ENCODE data around the gene TBC1D9. TPM values are rescaled to one million over a fixed set of nuclear protein-coding genes. Genes with fewer than 3 reads are reported as not detected.

The TBC1D9 gene
- total and polyA plus RNA-seq, 7 donors = 5.4 to 10.2 (median 8.2) TPM

DNA sequence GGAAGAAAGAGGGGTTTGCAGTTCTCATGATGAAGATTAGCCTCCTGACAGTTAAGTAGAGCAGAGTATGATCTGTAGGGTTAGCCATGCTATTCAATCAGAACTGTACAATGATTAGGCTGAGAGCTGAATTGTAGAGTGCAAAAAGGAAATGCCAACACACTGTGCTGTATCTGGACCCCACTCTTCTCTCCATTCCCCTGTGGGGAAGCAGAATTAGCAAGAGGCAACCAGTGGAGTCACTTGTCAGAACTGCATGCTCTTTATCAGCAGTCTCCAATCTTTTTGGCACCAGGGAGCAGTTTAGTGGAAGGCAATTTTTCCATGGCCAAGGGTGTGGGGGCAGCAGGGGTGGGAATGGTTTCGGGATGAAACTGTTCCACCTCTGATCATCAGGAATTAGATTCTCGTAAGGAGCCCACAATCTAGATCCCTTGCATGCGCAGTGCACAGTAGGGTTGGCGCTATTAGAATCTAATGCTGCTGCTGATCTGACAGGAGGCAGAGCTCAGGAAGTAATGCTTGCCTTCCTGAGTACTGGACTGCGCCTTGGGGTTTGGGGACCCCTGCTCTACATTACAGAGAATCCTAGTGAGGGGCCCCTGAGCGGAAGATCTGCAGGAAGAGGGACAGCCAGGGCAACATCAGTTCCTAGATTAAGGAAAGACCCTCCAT, 19.4 kb downstream of the TBC1D9 start:
- 88 to 96% methylated on average over 6 of the region's 6 CpGs for WGBS, 2 donors
- intact Hi-C loops (cut with DNase I) = no loop called here
- TF ChIP-seq POLR2A (IDR thresholded peaks at IDR 0.05) = no peak
- TF ChIP-seq CTCF (IDR thresholded peaks at IDR 0.05) = no peak
- no peak for TF ChIP-seq EP300 (IDR thresholded peaks at IDR 0.05)
- no peak for TF ChIP-seq POLR2AphosphoS5 (IDR thresholded peaks at IDR 0.05)

DNA sequence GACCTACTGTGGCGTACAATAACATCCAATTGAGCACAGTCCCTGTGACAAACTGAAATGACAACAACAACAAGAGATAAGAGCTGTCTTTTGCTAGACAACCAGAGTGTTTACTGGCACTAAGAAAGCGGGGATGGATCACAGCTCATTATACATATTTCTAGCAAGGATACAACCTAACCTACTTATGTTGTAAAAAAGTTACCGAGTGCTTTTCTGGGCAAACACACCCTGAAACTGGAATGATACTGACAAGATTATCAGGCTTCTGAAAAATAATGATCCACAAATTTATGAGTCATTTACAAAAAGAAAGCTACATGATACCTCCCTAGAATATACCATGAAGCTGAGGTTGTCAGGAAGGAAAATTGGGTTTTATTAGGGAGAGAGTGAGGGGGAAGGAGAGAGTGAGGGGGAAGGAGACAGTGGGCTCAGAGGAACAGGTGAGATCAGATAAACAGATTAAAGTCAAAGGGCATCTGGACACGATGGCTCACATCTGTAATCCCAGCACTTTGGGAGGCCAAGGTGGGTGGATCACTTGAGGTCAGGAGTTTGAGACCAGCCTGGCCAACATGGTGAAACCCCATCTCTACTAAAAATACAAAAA, 20.3 kb downstream of the TBC1D9 start:
- no peaks in the 10 kb centered on the region for H3K36me3 ChIP-seq

More for the DNA sequence above, 19.4 kb downstream of the TBC1D9 start:
- Histone ChIP-seq H3K4me1 (no peaks in the 10 kb centered on the region), H3K4me3 (no peak overlapping the region), H3K9me3 (no peaks in the 10 kb centered on the region), H3K27ac (no peak overlapping the region), H3K27me3 (no peaks in the 10 kb centered on the region), H3K36me3 (no peaks in the 10 kb centered on the region)
- no peak for DNase-seq

GRCh38 chr4:140735317-140735716, 20.9 kb downstream of the TBC1D9 start:
- no peaks in the 10 kb centered on the region for H3K4me1 ChIP-seq
- 91 to 98% methylated on average over 2 of the region's 2 CpGs for WGBS, 2 donors
- H3K36me3 ChIP-seq = no peaks in the 10 kb centered on the region
- DNase-seq = no peak
- TF ChIP-seq POLR2AphosphoS5 (IDR thresholded peaks at IDR 0.05) (no peak), CTCF (IDR thresholded peaks at IDR 0.05) (no peak), POLR2A (IDR thresholded peaks at IDR 0.05) (no peak), EP300 (IDR thresholded peaks at IDR 0.05) (no peak)
- H3K4me3 ChIP-seq = no peak overlapping the region
- H3K27me3 ChIP-seq = no peaks in the 10 kb centered on the region
- intact Hi-C loops (cut with DNase I) = no loop called here
- no peak overlapping the region for H3K27ac ChIP-seq
- no peaks in the 10 kb centered on the region for H3K9me3 ChIP-seq

More for the DNA sequence above, 20.3 kb downstream of the TBC1D9 start:
- WGBS, 2 donors = 80 to 88% methylated on average over 4 of the region's 4 CpGs
- no peaks in the 10 kb centered on the region for H3K9me3 ChIP-seq
- no peak for DNase-seq
- no peak overlapping the region for H3K27ac ChIP-seq
- intact Hi-C loops (cut with DNase I) = no loop called here
- no peak overlapping the region for H3K4me3 ChIP-seq
- TF ChIP-seq EP300 (IDR thresholded peaks at IDR 0.05) (no peak), POLR2AphosphoS5 (IDR thresholded peaks at IDR 0.05) (no peak), POLR2A (IDR thresholded peaks at IDR 0.05) (no peak), CTCF (IDR thresholded peaks at IDR 0.05) (no peak)
- H3K27me3 ChIP-seq = no peaks in the 10 kb centered on the region
- no peaks in the 10 kb centered on the region for H3K4me1 ChIP-seq

DNA sequence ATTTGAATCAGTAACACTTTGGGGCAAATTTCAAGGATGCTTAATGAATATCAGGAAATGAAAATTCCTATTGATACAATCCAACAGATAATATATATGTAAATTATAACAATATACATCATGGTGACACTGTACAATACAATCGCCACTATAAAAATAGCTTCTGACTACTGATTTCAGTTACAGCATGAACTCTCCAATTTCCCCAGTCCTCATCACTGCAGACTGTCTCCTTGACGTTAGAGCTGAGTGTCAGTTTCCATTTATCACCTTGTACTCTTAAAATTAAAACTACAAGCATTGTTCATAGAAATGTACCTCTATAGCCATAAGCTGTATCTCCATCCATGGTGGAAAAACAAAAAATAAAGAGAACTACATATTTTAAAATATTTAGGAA, 23.4 kb downstream of the TBC1D9 start:
- Histone ChIP-seq H3K36me3 (no peaks in the 10 kb centered on the region), H3K27me3 (no peaks in the 10 kb centered on the region), H3K4me3 (no peak overlapping the region), H3K27ac (no peak overlapping the region), H3K9me3 (no peaks in the 10 kb centered on the region), H3K4me1 (peaks cover 0 to 12% (median 9%) of the 10 kb centered on the region in 4 donors)
- DNase-seq = no peak
- 86 to 88% methylated on average over 2 of the region's 2 CpGs for WGBS, 2 donors
- intact Hi-C loops (cut with DNase I) = no loop called here
- TF ChIP-seq CTCF (IDR thresholded peaks at IDR 0.05) = no peak
- no peak for TF ChIP-seq EP300 (IDR thresholded peaks at IDR 0.05)
- no peak for TF ChIP-seq POLR2AphosphoS5 (IDR thresholded peaks at IDR 0.05)
- no peak for TF ChIP-seq POLR2A (IDR thresholded peaks at IDR 0.05)

Measured in sigmoid colon (tissue), 7 donors.